ENCODE data around the gene CCDC32. TPM values are rescaled to one million over a fixed set of nuclear protein-coding genes. Genes with fewer than 3 reads are reported as not detected.
"Not testable (repeated sequence)": the region's sequence is repeated elsewhere in the genome, so short reads cannot be mapped to it uniquely, and the experiment has no call there.

The CCDC32 gene
- total and polyA plus RNA-seq, 7 donors: 21.4 to 55.3 (median 37.1) TPM

- 37 to 62% methylated on average over 2 of the region's 2 CpGs for WGBS, 2 donors
- Histone ChIP-seq H3K27me3 (no peaks in the 10 kb centered on the region), H3K9me3 (no peaks in the 10 kb centered on the region), H3K4me1 (no peaks in the 10 kb centered on the region), H3K4me3 (no peak overlapping the region), H3K27ac (no peak overlapping the region), H3K36me3 (no peaks in the 10 kb centered on the region)
- DNase-seq: no peak
- TF ChIP-seq POLR2AphosphoS5 (IDR thresholded peaks at IDR 0.05) (no peak), CTCF (IDR thresholded peaks at IDR 0.05) (no peak), EP300 (IDR thresholded peaks at IDR 0.05) (no peak), POLR2A (IDR thresholded peaks at IDR 0.05) (no peak)
- intact Hi-C loops (cut with DNase I): no loop called here
These were observed 19.3 kb upstream of the CCDC32 start for GRCh38 chr15:40584191-40584590.

- H3K27me3 ChIP-seq: no peaks in the 10 kb centered on the region
- no peaks in the 10 kb centered on the region for H3K4me1 ChIP-seq
- H3K9me3 ChIP-seq: no peaks in the 10 kb centered on the region
- H3K36me3 ChIP-seq: no peaks in the 10 kb centered on the region
- H3K27ac ChIP-seq: no peak overlapping the region
- peak overlapping the region in 3 of 4 donors; percentile 24 to 39 (median 25) for H3K4me3 ChIP-seq
- intact Hi-C loops (cut with DNase I): no loop called here
- 69 to 81% methylated on average over 8 of the region's 8 CpGs for WGBS, 2 donors
- DNase-seq: no peak
- TF ChIP-seq POLR2AphosphoS5 (IDR thresholded peaks at IDR 0.05) (no peak), CTCF (IDR thresholded peaks at IDR 0.05) (no peak), EP300 (IDR thresholded peaks at IDR 0.05) (no peak), POLR2A (IDR thresholded peaks at IDR 0.05) (no peak)
These were observed 17.9 kb upstream of the CCDC32 start for GRCh38 chr15:40582726-40583246.

GRCh38 chr15:40581796-40582195 is 17.0 kb upstream of the CCDC32 start:
- H3K4me3 ChIP-seq; DNase-seq; H3K36me3 ChIP-seq; intact Hi-C loops (cut with DNase I); H3K4me1 ChIP-seq; H3K9me3 ChIP-seq; H3K27me3 ChIP-seq; H3K27ac ChIP-seq: not testable (repeated sequence)
- WGBS, 2 donors: 74 to 96% methylated on average over 2 of the region's 2 CpGs

- Histone ChIP-seq H3K27me3 (no peaks in the 10 kb centered on the region), H3K4me3 (no peak overlapping the region), H3K36me3 (peaks cover 0 to 13% (median 6%) of the 10 kb centered on the region in 4 donors), H3K9me3 (no peaks in the 10 kb centered on the region), H3K4me1 (no peaks in the 10 kb centered on the region), H3K27ac (no peak overlapping the region)
- TF ChIP-seq POLR2A (IDR thresholded peaks at IDR 0.05) (no peak), EP300 (IDR thresholded peaks at IDR 0.05) (no peak), POLR2AphosphoS5 (IDR thresholded peaks at IDR 0.05) (no peak), CTCF (IDR thresholded peaks at IDR 0.05) (no peak)
- intact Hi-C loops (cut with DNase I): no loop called here
- 17 to 56% methylated on average over 4 of the region's 4 CpGs for WGBS, 2 donors
- DNase-seq: no peak
These were observed 14.1 kb upstream of the CCDC32 start for GRCh38 chr15:40578892-40579291.

GRCh38 chr15:40576914-40577313 is 12.1 kb upstream of the CCDC32 start:
- H3K4me3 ChIP-seq; H3K27me3 ChIP-seq; H3K9me3 ChIP-seq; DNase-seq; intact Hi-C loops (cut with DNase I); H3K27ac ChIP-seq; H3K4me1 ChIP-seq: not testable (repeated sequence)
- H3K36me3 ChIP-seq: peaks cover 0 to 32% (median 12%) of the 10 kb centered on the region in 4 donors
- WGBS, 2 donors: 96 to 97% methylated on average over 5 of the region's 5 CpGs

GRCh38 chr15:40575113-40575512 is 10.3 kb upstream of the CCDC32 start:
- Histone ChIP-seq H3K4me3 (no peak overlapping the region), H3K27ac (no peak overlapping the region), H3K4me1 (peaks cover 0 to 9% (median 7%) of the 10 kb centered on the region in 4 donors), H3K27me3 (no peaks in the 10 kb centered on the region), H3K36me3 (peaks cover 0 to 37% (median 12%) of the 10 kb centered on the region in 4 donors), H3K9me3 (no peaks in the 10 kb centered on the region)
- intact Hi-C loops (cut with DNase I): no loop called here
- no peak for TF ChIP-seq POLR2AphosphoS5 (IDR thresholded peaks at IDR 0.05)
- no peak for TF ChIP-seq EP300 (IDR thresholded peaks at IDR 0.05)
- no peak for TF ChIP-seq POLR2A (IDR thresholded peaks at IDR 0.05)
- no peak for TF ChIP-seq CTCF (IDR thresholded peaks at IDR 0.05)
- no peak for DNase-seq

Measured in sigmoid colon (tissue), 7 donors.